GM19193 (cell line): ENCODE data around the gene BCAM.

ENCODE experiments used
- POLR2A ChIP-seq: IDR thresholded peaks from 4 replicates; pipeline ENCODE4 v1.6.1; 2011; ENCODE audit not compliant: insufficient read depth, insufficient read length; ENCODE audit errors: extremely low read depth

BCAM gene

GRCh38 chr19:44810234-44811121 is 1.6 kb downstream of the BCAM start:
- no peak for TF ChIP-seq POLR2A

- TF ChIP-seq POLR2A: no peak
These were observed 2.2 kb downstream of the BCAM start for GRCh38 chr19:44811122-44811419.

- no peak for TF ChIP-seq POLR2A
These were observed 3.3 kb downstream of the BCAM start for GRCh38 chr19:44812142-44812718.

DNA sequence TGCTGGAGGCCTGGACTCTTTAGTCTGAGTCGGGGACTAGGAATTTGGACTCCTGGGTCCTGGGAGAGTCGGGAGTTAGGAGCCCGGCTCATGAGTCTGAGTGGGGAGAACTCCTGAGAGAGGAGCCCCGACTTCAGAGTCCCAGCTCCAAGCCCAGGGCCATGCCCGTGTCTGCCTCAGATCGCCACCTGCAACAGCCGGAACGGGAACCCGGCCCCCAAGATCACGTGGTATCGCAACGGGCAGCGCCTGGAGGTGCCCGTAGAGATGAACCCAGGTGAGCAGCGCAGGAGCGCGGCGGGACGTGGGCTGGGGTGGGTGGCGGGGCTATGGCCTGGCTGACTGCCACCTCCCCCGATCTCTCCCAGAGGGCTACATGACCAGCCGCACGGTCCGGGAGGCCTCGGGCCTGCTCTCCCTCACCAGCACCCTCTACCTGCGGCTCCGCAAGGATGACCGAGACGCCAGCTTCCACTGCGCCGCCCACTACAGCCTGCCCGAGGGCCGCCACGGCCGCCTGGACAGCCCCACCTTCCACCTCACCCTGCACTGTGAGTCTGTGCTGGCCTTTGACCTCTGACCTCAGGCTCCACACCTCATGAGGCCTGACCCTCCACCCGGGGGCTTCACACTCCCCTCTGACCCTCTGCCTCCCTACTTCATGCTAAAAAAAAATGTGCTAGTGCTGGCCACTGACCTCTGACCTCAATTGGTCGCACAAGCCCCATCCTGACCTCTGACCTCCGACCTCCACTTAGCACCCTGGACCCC is 4.4 kb downstream of the BCAM start:
- TF ChIP-seq POLR2A: no peak

- no peak for TF ChIP-seq POLR2A
These were observed 5.1 kb downstream of the BCAM start for GRCh38 chr19:44813841-44814470.

DNA sequence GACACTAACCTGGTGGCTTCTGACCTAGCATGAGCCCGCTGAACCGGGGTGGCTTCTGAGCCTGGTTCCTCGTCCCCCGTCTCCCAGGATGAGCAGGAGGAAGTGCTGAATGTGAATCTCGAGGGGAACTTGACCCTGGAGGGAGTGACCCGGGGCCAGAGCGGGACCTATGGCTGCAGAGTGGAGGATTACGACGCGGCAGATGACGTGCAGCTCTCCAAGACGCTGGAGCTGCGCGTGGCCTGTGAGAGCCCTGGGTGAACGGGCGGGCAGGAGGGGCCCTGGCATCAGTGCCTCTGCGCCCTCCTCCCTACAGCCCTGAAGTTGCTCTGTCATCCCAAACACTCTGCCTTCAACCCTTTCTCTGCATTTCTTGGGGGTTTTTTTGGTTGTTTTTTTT is 5.6 kb downstream of the BCAM start:
- TF ChIP-seq POLR2A: no peak

- no peak for TF ChIP-seq POLR2A
These were observed 7.4 kb downstream of the BCAM start for GRCh38 chr19:44816301-44816700.

DNA sequence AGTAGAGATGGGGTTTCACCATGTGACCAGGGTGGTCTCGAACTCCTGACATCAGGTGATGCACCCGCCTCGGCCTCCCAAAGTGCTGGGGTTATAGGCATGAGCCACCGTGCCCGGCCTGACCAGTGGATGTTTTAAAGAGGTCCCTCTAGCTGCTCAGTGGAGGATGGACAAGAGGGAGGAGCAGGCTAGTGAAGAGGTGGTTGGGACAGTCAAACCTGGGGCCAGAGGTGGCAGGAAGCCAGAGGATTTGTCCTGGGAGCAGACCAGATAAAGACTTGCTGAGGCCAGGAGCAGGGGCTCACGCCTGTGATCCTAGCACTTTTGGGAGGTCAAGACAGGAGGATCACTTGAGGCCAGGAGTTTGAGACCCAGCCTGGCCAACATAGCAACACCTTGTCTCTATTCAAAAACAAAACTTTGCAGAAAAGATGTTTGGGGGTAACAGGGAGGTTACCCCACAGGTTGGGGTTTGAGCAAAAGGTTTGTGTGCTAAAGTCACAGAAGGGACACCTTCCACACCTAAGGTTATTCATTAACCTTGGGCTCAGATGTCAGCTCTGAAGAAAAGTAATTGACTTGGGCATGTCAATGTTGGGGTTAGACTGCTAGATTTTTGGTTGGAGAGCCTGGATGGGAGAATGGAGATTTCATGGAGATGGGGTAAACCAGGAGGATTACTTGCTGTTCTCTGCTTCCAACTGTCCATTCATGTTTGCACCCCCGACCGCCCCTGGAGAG is 9.0 kb downstream of the BCAM start:
- no peak for TF ChIP-seq POLR2A

- TF ChIP-seq POLR2A: no peak
These were observed 9.6 kb downstream of the BCAM start for GRCh38 chr19:44818466-44819031.

- no peak for TF ChIP-seq POLR2A
These were observed 10.4 kb downstream of the BCAM start for GRCh38 chr19:44819246-44819832.

GRCh38 chr19:44820648-44821609 is 12.0 kb downstream of the BCAM start:
- no peak for TF ChIP-seq POLR2A

DNA sequence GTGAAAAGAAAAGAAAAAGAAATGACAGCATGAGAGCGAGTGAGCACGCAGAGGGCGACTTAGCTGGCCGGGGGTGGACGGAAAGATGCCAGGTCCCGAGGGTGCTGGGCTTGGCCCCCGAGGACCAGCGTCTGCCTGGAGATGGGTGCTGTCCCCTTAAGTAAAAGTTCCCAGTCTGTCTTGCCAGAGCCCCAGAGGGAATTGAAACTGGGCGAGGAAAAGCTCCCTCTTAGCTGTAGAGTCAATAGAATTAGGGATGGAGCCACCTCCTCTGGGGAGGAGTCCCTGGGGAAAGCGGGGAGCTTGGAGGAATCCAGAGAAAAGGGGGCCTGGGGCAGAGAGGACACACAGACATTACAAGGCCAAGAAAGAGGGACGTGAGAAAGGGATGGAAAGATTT is 13.3 kb downstream of the BCAM start:
- TF ChIP-seq POLR2A: no peak

DNA sequence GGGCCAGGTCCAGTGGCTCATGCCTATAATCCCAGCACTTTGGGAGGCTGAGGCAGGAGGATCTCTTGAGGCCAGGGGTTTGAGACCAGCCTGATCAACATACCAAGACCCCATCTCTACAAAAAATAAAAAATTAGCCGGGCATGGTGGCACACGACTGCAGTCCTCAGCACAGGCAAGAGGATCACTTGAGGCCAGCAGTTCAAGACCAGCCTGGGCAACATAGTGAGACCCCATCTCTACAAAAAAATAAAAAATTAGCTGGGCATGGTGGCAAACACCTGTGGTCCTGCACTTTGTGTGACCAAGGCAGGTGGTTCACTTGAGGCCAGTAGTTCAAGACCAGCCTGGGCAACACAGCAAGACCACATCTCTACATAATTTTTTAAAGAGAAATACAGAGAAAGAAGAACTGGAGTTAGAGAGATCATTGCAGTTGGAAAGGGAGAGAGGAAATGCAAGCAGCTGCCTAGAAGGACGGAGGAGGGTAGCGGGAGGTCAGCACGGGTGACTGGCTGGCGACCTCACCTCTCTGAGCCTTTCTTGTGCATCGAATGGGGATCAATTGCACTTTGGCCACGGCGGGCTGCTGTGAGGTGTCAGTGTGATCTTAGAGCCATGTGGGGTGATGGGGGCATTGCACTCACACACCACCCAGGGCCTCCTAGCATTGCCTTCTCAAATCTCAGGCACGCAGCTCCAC is 13.9 kb downstream of the BCAM start:
- no peak for TF ChIP-seq POLR2A

GRCh38 chr19:44823373-44823698 is 14.4 kb downstream of the BCAM start:
- TF ChIP-seq POLR2A: no peak
